Sciatic nerve (tissue), 2 donors: ENCODE results near the gene UBE2G2. TPM values are rescaled to one million over a fixed set of nuclear protein-coding genes. Genes with fewer than 3 reads are reported as not detected.
A peak's percentile ranks its signal among the peaks of the same experiment; 100 is the strongest.
"Not testable (repeated sequence)": the region's sequence is repeated elsewhere in the genome, so short reads cannot be mapped to it uniquely, and the experiment has no call there.

ENCODE experiments used
- ATAC-seq: fragments of 200-7000 bp; cut with Tn5 transposase; one replicate; pipeline ENCODE4 v1.9.1; 2020; ENCODE audit warnings: mild to moderate bottlenecking, moderate library complexity
- DNase-seq: peaks from one replicate; pipeline ENCODE4 v3.0.0-alpha.2; 2020; ENCODE audit warnings: low spot score
- intact Hi-C: fragments of 100-400 bp; cut with DNase I; formaldehyde crosslinking; loops from one replicate; pipeline ENCODE4 v1.14.2; 2022
- total RNA-seq: library from RNA; stranded (reverse); fragmentation: NEBNext Ultra II Directional; extraction: Animal tissue kit (Norgen Biotek cat#: 25700); gene quantifications from one replicate; pipeline ENCODE4 v1.2.1, GENCODE V29; 2021
- donor health status: DM: no; HTN: no; CAD: no.
- donor health status: DM: no; HTN: no; CAD: no.

UBE2G2 gene
- total RNA-seq, 1 donor from 2014 or later, result 78.0 TPM

- intact Hi-C loops, result no loop called here
- ATAC-seq (no peak), DNase-seq (peak; percentile 35)
These were observed 35.9 kb upstream of the UBE2G2 start for GRCh38 chr21:44837537-44837936.

GRCh38 chr21:44836666-44837471, 35.2 kb upstream of the UBE2G2 start:
- intact Hi-C loops, result no loop called here
- peak; percentile 59 for DNase-seq
- peak; percentile 46 for ATAC-seq

GRCh38 chr21:44836349-44836665, 34.7 kb upstream of the UBE2G2 start:
- DNase-seq (no peak), ATAC-seq (no peak)
- intact Hi-C loops, result no loop called here

- ATAC-seq (no peak), DNase-seq (no peak)
- intact Hi-C loops, result no loop called here
These were observed 34.0 kb upstream of the UBE2G2 start for GRCh38 chr21:44835647-44835973.

GRCh38 chr21:44834951-44835646, 33.5 kb upstream of the UBE2G2 start:
- intact Hi-C loops, result no loop called here
- ATAC-seq (no peak), DNase-seq (peak; percentile 36)

GRCh38 chr21:44834231-44834950, 32.8 kb upstream of the UBE2G2 start:
- peak; percentile 40 for DNase-seq

GRCh38 chr21:44833663-44834062, 32.0 kb upstream of the UBE2G2 start:
- intact Hi-C loops, result no loop called here
- DNase-seq, result no peak
- ATAC-seq, result no peak

More at GRCh38 chr21:44834231-44834950, 32.8 kb upstream of the UBE2G2 start:
- intact Hi-C loops, result no loop called here
- no peak for ATAC-seq

- ATAC-seq, DNase-seq, intact Hi-C loops: not testable (repeated sequence)
These were observed 31.1 kb upstream of the UBE2G2 start for GRCh38 chr21:44832516-44833255.

- no peak for DNase-seq
- no peak for ATAC-seq
- intact Hi-C loops, result no loop called here
These were observed 29.7 kb upstream of the UBE2G2 start for GRCh38 chr21:44831227-44831860.

GRCh38 chr21:44829507-44830092, 28.0 kb upstream of the UBE2G2 start:
- ATAC-seq, result no peak
- intact Hi-C loops, result no loop called here
- DNase-seq, result no peak

GRCh38 chr21:44828362-44829056, 26.9 kb upstream of the UBE2G2 start:
- intact Hi-C loops, result no loop called here
- DNase-seq (no peak), ATAC-seq (no peak)

- ATAC-seq, result no peak
- DNase-seq, result no peak
- intact Hi-C loops, result no loop called here
These were observed 21.6 kb upstream of the UBE2G2 start for GRCh38 chr21:44823179-44823660.

- intact Hi-C loops, result no loop called here
- DNase-seq, result no peak
- ATAC-seq, result no peak
These were observed 21.0 kb upstream of the UBE2G2 start for GRCh38 chr21:44822484-44823178.

GRCh38 chr21:44820851-44821250, 19.2 kb upstream of the UBE2G2 start:
- DNase-seq (no peak), ATAC-seq (no peak)
- intact Hi-C loops, result no loop called here

GRCh38 chr21:44819283-44820243, 17.9 kb upstream of the UBE2G2 start:
- DNase-seq, result no peak
- no peak for ATAC-seq
- intact Hi-C loops, result no loop called here

GRCh38 chr21:44818640-44819011, 17.0 kb upstream of the UBE2G2 start:
- intact Hi-C loops, result no loop called here
- DNase-seq, result no peak

More at GRCh38 chr21:44818640-44819011, 17.0 kb upstream of the UBE2G2 start:
- ATAC-seq, result no peak
